Liver (tissue), 9 donors: ENCODE data around the gene CORO7. TPM values are rescaled to one million over a fixed set of nuclear protein-coding genes. Genes with fewer than 3 reads are reported as not detected.

Experiments
- DNase-seq: peaks from one replicate; pipeline ENCODE4 v3.0.0-alpha.2; 2017; ENCODE audit warnings: low spot score
- H3K27ac ChIP-seq, 2 donors: one replicate each; pipeline ENCODE4 v1.7.0; 2013; ENCODE audit warnings: inconsistent platforms in 2 of 2, low read length in 2 of 2, control low read depth in 1 of 2, low read depth in 1 of 2, mild to moderate bottlenecking in 1 of 2
- H3K27me3 ChIP-seq, 4 donors: one replicate each; pipeline versions ENCODE4 v1.6.1 to v1.7.0; 2013; ENCODE audit warnings: low read length in 3 of 4, inconsistent platforms in 1 of 4, mild to moderate bottlenecking in 1 of 4, moderate library complexity in 1 of 4; ENCODE audit not compliant: control insufficient read depth in 4 of 4, insufficient read depth in 4 of 4
- H3K36me3 ChIP-seq, 4 donors: one replicate each; pipeline versions ENCODE4 v1.6.1 to v1.7.0; 2013; ENCODE audit warnings: low read length in 3 of 4, mild to moderate bottlenecking in 3 of 4, low read depth in 1 of 4, moderate library complexity in 1 of 4; ENCODE audit not compliant: control insufficient read depth in 4 of 4, insufficient read depth in 3 of 4
- H3K4me1 ChIP-seq, 4 donors: one replicate each; pipeline versions ENCODE4 v1.6.1 to v1.7.0; 2013; ENCODE audit warnings: low read length in 3 of 4, mild to moderate bottlenecking in 3 of 4, moderate library complexity in 1 of 4; ENCODE audit not compliant: control insufficient read depth in 4 of 4, insufficient read depth in 4 of 4
- H3K4me3 ChIP-seq, 3 donors: one replicate each; pipeline versions ENCODE4 v1.6.1 to v1.7.0; 2013; ENCODE audit warnings: low read length in 3 of 3, control low read depth in 1 of 3, low read depth in 1 of 3, mild to moderate bottlenecking in 1 of 3
- H3K9ac ChIP-seq, 2 donors: one replicate each; pipeline ENCODE4 v1.7.0; 2013; ENCODE audit warnings: low read length in 2 of 2, mild to moderate bottlenecking in 2 of 2, moderate library complexity in 2 of 2, control low read depth in 1 of 2, low read depth in 1 of 2
- H3K9me3 ChIP-seq, 4 donors: one replicate each; pipeline versions ENCODE4 v1.6.1 to v1.7.0; 2013; ENCODE audit warnings: low read length in 3 of 4; ENCODE audit not compliant: control insufficient read depth in 4 of 4
- ATF3 ChIP-seq: IDR thresholded peaks from 2 replicates; pipeline ENCODE4 v1.6.1; 2016; ENCODE audit warnings: antibody characterized with exemption
- FOXA1 ChIP-seq: IDR thresholded peaks from 2 replicates; pipeline ENCODE4 v1.6.1; 2016; ENCODE audit warnings: antibody characterized with exemption
- FOXA2 ChIP-seq: IDR thresholded peaks from 2 replicates; pipeline ENCODE4 v1.6.1; 2016; ENCODE audit warnings: antibody characterized with exemption
- GABPA ChIP-seq, 2 donors: IDR thresholded peaks in 1 of 2; conservative IDR thresholded peaks in 1 of 2; 2 replicates each; pipeline ENCODE4 v1.6.1; 2016; ENCODE audit warnings: antibody characterized with exemption in 2 of 2, mild to moderate bottlenecking in 1 of 2, moderate library complexity in 1 of 2
- HNF4A ChIP-seq, 2 donors: conservative IDR thresholded peaks; 2 replicates each; pipeline ENCODE4 v1.6.1; 2016; ENCODE audit warnings: antibody characterized with exemption in 2 of 2, mild to moderate bottlenecking in 2 of 2
- HNF4G ChIP-seq: IDR thresholded peaks from 2 replicates; pipeline ENCODE4 v1.6.1; 2016; ENCODE audit warnings: antibody characterized with exemption
- JUND ChIP-seq, 2 donors: IDR thresholded peaks; 2 replicates each; pipeline ENCODE4 v1.6.1; 2016; ENCODE audit warnings: antibody characterized with exemption in 2 of 2
- MAX ChIP-seq: IDR thresholded peaks from 2 replicates; pipeline ENCODE4 v1.6.1; 2016; ENCODE audit warnings: antibody characterized with exemption
- NR2F2 ChIP-seq: IDR thresholded peaks from 2 replicates; pipeline ENCODE4 v1.6.1; 2016; ENCODE audit warnings: antibody characterized with exemption
- RAD21 ChIP-seq, 2 donors: IDR thresholded peaks; 2 replicates each; pipeline ENCODE4 v1.6.1; 2016; ENCODE audit warnings: antibody characterized with exemption in 2 of 2, mild to moderate bottlenecking in 2 of 2
- REST ChIP-seq: IDR thresholded peaks from 2 replicates; pipeline ENCODE4 v1.6.1; 2016; ENCODE audit warnings: antibody characterized with exemption, mild to moderate bottlenecking
- RXRA ChIP-seq, 2 donors: IDR thresholded peaks; 2 replicates each; pipeline ENCODE4 v1.6.1; 2017 to 2018; ENCODE audit warnings: antibody characterized with exemption in 2 of 2, mild to moderate bottlenecking in 1 of 2
- SP1 ChIP-seq: IDR thresholded peaks from 2 replicates; pipeline ENCODE4 v1.6.1; 2018; ENCODE audit warnings: antibody characterized with exemption, mild to moderate bottlenecking
- TAF1 ChIP-seq: conservative IDR thresholded peaks from 2 replicates; pipeline ENCODE4 v1.6.1; 2016; ENCODE audit warnings: antibody characterized with exemption, mild to moderate bottlenecking
- YY1 ChIP-seq: IDR thresholded peaks from 2 replicates; pipeline ENCODE4 v1.6.1; 2016; ENCODE audit warnings: antibody characterized with exemption, mild to moderate bottlenecking
- WGBS: extraction: QIAGEN DNeasy Blood & Tissue Kit; methylation state at CpG from one replicate; pipeline ENCODE4 v1.1.7; 2013; 5-methylcytosine and 5-hydroxymethylcytosine counted together
- polyA plus RNA-seq, 2 donors: library from polyadenylated mRNA; stranded (reverse) in 1 of 2; unstranded in 1 of 2; fragments of 200-250 nt in 1 of 2; fragments of >200 nt in 1 of 2; fragmentation: Nextera tagmentation in 1 of 2; extraction: Ambion mirVana in 1 of 2; gene quantifications; one replicate each; pipeline versions ENCODE4 v1.2.1 to v1.2.3, GENCODE V29; 2013 to 2015
- total RNA-seq, 2 donors: library from RNA; depleted of rRNA; stranded (reverse); fragments of >200 nt; gene quantifications; one replicate each; pipeline ENCODE4 v1.2.3, GENCODE V29; 2014
- donor health status: healthy.
- donor health status: healthy.
- donor health status: healthy.
- donor health status: healthy.
- donor health status: healthy.

CORO7 gene
- total and polyA plus RNA-seq, 4 donors = 7.3 to 21.5 (median 13.0) TPM

DNA sequence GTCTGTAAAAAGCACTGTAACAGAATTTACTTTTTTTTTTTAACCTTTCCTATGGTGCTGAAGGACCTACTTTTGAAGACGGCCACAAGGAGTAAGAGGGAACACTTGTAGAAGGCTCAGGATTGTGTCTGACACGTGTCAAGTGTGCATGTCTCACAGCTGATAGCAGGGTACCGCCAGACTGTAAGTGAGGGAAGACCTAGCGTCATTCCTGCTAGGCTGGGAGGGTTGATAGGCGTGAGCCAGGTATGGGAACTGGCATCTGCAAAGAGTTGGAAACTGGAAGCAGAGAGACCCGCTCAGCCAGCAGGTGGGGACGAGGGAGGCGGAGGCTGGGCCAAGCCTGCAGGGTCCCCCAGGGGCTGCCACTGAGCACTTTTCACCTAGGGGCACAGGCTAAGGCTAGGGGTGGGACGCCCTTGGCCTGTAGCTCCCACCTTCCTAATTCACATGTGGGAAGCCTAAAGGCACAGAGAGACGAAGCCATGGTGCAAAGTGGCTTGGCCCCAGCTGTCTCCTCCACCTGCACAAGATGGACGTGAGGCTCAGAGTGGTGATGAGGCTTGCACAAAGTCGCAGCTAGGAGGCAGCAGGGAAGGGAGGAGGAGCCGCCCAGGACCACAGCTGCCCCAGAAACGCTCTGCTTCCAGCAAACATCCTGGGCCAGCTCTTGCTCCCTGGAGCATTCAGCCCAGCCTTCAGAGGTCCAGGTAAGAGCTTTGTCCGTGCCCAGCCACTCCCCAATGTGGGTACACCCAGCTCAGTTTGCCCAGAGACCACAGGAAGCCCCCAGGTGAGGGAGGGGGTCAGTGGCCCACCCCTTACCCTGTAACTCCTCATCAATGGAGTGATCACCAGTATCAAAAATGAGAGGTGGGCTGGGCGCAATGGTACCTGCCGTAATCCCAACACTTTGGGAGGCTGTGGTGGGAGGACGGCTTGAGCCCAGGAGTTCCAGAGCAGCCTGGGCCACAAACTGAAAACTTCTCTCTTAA lies 25.8 kb downstream of the CORO7 start:
- no peak overlapping the region for H3K9ac ChIP-seq
- no peak for DNase-seq
- H3K4me3 ChIP-seq = no peak overlapping the region
- H3K27ac ChIP-seq = no peak overlapping the region
- peaks cover 0 to 11% (median 0%) of the 10 kb centered on the region in 4 donors for H3K4me1 ChIP-seq
- no peaks in the 10 kb centered on the region for H3K27me3 ChIP-seq
- 91% methylated on average over 18 of the region's 18 CpGs for WGBS
- no peak for TF ChIP-seq SP1
- H3K9me3 ChIP-seq = no peaks in the 10 kb centered on the region
- peaks cover 0 to 8% (median 2%) of the 10 kb centered on the region in 4 donors for H3K36me3 ChIP-seq

DNA sequence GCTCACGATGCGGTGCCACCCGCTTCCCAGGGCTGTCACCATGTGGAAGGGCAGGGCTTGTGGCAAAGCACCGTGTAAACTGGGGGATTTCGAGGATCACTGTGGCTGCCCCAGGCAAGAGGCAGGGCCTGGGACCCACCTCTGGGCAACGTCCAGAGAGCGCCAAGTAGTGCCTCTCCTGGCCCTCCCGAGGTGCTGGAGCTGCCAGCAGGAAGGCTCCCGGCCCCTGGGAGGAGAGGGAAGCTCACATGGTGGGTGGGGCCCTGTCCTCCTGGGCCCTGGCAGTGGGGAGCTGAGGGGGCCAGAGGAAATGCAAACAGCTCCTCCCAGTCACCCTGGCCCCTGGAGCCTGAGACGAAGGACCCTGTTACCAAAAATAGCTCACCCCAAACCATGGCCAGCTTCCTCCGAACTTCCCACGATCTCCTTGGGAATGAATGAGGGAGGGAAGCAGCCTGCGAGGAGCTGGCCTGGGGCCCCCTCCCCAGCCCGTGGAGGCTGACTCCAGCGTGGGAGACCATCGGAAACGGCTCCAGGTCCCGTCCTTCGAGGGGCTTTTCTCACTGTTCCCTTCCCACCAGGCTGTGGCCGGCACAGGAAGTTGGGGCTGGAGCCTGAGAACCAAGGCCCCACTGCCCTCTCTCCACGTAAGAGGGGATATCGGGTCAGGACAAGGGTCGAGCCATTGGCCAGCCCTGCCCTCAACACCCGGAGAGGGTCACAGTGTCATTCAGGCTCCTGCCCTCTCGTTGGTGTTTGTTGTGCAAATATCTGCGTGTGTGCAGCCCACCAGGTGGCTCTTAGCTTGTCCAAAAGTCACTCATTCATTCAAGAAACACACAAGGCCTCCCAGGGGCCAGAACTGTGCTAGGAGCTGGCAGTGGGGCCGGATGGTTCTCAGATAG lies 27.1 kb downstream of the CORO7 start:
- TF ChIP-seq FOXA1 (no peak), NR2F2 (peak; percentile 92), TAF1 (no peak), JUND (IDR thresholded peaks at IDR 0.05) (no peak), FOXA2 (no peak), YY1 (no peak), SP1 (peak; percentile 16)
- 71% methylated on average over 27 of the region's 27 CpGs for WGBS
- no peak for DNase-seq
- Histone ChIP-seq H3K4me1 (peaks cover 0 to 11% (median 0%) of the 10 kb centered on the region in 4 donors), H3K27ac (peak overlapping the region in 1 of 2 donors; percentile 18), H3K4me3 (no peak overlapping the region), H3K36me3 (peaks cover 0 to 3% (median 0%) of the 10 kb centered on the region in 4 donors), H3K9me3 (no peaks in the 10 kb centered on the region), H3K27me3 (no peaks in the 10 kb centered on the region), H3K9ac (no peak overlapping the region)

GRCh38 chr16:4388271-4389021 lies 27.9 kb downstream of the CORO7 start:
- TF ChIP-seq RXRA (IDR thresholded peaks at IDR 0.05) = no peak
- no peak for TF ChIP-seq FOXA2
- no peak for TF ChIP-seq ATF3
- no peak for TF ChIP-seq RAD21 (IDR thresholded peaks at IDR 0.05)
- TF ChIP-seq NR2F2 = no peak
- no peak for TF ChIP-seq TAF1
- no peak for TF ChIP-seq JUND (IDR thresholded peaks at IDR 0.05)
- TF ChIP-seq MAX = no peak
- TF ChIP-seq FOXA1 = no peak
- no peak for TF ChIP-seq HNF4A (conservative IDR thresholded peaks at IDR 0.05)
- no peak for TF ChIP-seq HNF4G
- no peak for TF ChIP-seq GABPA (IDR thresholded peaks at IDR 0.05 in 1 of 2, conservative IDR thresholded peaks at IDR 0.05 in 1 of 2)
- TF ChIP-seq REST = no peak
- TF ChIP-seq YY1 = no peak
- H3K36me3 ChIP-seq = peaks cover 0 to 3% (median 0%) of the 10 kb centered on the region in 4 donors
- WGBS = 89% methylated on average over 19 of the region's 19 CpGs
- no peaks in the 10 kb centered on the region for H3K9me3 ChIP-seq
- no peaks in the 10 kb centered on the region for H3K27me3 ChIP-seq
- DNase-seq = no peak
- H3K27ac ChIP-seq = peak overlapping the region in 1 of 2 donors; percentile 18
- no peak overlapping the region for H3K4me3 ChIP-seq
- no peak overlapping the region for H3K9ac ChIP-seq
- H3K4me1 ChIP-seq = peaks cover 0 to 11% (median 0%) of the 10 kb centered on the region in 4 donors
